Cardiac fibroblast (primary cell): Measurements from ENCODE around the gene TEX29.

Source experiments
- DNase-seq, 2 donors: peaks; one replicate each; pipeline versions ENCODE4 v3.0.0 to v3.0.0-alpha.2; 2010; ENCODE audit warnings: low read depth in 2 of 2
- H3K4me3 ChIP-seq, 2 donors: replicated peaks in 1 of 2; 1 replicate in 1 of 2; 2 replicates in 1 of 2; pipeline ENCODE4 v1.5.1; 2011; ENCODE audit warnings: low read depth in 2 of 2, low read length in 2 of 2, mild to moderate bottlenecking in 2 of 2, moderate library complexity in 1 of 2
- TF ChIP-seq, protein P1 (sequence below): IDR thresholded peaks from one replicate; pipeline ENCODE4 v1.5.1; 2011; ENCODE audit warnings: low read depth, mild to moderate bottlenecking, low read length, inconsistent platforms

TEX29 gene

DNA sequence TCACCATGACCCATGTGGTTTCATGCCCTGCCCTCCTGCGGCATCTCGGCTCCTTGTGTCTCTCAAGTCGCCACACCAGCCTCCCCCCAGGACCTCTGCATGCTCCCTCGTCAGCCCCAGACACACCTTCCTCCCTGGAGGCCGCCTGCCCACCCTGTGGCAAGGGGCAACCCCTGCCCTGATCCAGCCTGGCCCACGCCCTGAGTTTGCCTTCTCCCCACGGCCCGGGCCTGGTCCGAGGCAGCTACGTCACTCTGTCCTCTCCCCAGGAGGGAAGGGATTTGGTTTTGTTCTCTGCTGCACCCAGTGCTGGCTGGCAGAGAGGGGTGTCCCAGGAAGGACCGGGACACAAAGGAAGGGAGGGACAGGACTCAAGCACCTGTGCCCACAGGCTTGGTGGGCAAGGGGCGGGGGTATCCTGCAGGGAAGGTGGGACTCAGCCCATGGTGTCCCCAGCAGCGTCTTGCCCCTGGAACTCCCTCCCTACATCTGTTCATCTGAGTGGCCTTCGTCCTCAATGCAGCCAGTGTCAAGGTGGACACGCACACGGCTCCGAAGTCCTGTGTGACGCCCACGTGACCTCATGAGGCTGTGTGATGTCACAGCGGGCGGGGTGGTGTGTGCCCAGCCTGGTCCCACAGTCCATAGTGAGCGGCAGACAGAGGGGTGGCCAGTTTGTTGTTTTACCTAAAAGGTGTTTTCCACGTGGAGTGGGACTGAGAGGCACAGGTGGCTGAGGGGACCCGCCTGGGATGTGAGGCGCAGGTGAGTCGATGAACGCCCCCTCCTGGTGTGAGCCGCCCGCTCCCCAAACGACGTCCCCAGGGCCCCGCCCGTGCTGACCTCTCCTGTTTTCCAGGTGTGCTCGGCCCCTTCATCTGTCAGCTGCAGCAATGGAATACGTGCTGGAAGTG is at the start of gene TEX29:
TSS of gene TEX29 (plus strand) at position 645 of the 914 bp plus-strand sequence. CDS start at position 894, 249 bp downstream.
- no peak for DNase-seq
- TF ChIP-seq, protein P1, sequence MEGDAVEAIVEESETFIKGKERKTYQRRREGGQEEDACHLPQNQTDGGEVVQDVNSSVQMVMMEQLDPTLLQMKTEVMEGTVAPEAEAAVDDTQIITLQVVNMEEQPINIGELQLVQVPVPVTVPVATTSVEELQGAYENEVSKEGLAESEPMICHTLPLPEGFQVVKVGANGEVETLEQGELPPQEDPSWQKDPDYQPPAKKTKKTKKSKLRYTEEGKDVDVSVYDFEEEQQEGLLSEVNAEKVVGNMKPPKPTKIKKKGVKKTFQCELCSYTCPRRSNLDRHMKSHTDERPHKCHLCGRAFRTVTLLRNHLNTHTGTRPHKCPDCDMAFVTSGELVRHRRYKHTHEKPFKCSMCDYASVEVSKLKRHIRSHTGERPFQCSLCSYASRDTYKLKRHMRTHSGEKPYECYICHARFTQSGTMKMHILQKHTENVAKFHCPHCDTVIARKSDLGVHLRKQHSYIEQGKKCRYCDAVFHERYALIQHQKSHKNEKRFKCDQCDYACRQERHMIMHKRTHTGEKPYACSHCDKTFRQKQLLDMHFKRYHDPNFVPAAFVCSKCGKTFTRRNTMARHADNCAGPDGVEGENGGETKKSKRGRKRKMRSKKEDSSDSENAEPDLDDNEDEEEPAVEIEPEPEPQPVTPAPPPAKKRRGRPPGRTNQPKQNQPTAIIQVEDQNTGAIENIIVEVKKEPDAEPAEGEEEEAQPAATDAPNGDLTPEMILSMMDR, result no peak
- no peak within 1 kb of the TSS for H3K4me3 ChIP-seq

DNA sequence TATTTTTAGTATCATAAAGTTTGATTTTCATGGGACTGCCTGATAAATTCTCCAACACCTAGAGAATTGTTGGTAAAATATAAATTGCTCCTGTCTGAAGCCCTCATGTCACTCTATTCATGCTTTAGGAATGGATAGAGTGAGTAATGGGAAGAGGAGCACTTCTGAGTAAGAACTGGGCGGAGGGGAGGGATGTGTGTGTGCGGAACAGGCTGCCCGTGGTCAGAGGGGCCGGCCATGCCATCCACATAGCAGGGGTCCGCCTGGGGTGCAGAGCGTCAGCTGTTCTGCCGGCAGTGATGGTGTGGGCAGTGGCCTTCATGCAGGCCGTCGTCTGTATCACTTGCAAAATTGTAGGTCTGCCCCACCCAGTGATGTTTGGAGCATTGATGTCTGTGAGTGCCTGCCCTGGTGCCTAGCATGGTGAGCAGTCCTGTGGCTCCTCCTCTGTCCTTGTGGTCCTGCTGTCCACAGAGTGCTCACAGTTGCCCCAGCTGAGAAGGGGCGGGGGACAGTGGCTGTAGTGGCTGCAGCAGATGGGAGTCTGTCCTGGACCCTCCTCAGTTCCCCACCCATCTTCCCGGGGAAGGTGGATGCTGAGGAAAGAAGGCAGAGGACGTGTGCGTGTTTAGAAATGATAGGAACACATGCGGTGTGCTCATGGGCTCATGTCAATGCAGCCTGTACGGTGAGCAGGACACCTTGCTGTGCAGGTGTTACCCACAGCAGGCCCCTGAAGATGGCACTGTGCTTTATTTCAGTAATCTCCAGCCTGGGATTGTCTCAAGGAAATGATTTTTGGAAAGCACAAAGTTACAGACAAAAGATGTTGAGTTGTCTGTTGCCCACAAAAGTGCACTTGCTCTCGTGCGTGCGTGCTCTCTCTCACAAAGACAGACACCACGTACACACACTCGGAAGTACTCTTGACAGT is 49.4 kb upstream of the TEX29 start:
- TF ChIP-seq, protein P1, result no peak
- H3K4me3 ChIP-seq, result no peak overlapping the region
- peak in 1 of 2 donors; percentile 69 for DNase-seq

DNA sequence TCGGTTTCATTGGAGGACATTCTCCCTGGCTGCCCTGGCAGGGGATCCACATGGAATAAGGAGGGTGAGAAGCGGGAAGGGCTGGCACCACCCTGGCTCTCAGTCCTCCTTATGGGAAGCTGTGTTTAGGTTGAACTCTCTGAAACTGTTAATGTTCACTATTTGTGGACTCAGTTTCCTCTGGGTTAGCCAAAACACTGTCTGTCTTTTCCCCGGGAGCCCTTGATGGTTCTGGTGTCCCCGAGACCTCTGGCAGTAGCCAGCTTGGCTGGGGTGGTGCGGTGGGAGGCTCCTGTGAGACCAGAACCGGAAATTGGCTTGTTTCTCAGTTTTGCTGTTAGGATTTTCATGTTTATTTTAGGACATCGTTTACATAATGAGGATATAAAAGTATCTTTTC is 48.3 kb upstream of the TEX29 start:
- no peak overlapping the region for H3K4me3 ChIP-seq
- DNase-seq, result no peak
- TF ChIP-seq, protein P1, result no peak

DNA sequence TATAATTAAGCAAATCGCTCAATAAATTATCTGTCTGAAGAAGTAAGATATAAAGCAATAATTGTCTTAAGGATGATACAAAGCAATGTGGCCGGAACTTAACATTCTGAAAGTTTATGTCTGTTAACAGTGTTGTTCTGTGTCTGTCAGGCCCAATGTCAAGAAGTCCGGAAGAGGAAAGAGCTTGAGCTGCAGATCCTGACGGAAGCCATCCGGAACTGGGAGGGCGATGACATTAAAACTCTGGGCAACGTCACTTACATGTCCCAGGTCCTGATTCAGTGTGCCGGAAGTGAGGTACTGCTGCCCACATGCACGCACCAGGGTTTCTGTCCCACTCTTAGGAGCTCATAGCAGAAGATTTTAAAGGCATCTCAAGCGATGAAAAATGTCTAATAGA is 45.1 kb upstream of the TEX29 start:
- no peak overlapping the region for H3K4me3 ChIP-seq
- DNase-seq, result no peak
- TF ChIP-seq, protein P1, result no peak

DNA sequence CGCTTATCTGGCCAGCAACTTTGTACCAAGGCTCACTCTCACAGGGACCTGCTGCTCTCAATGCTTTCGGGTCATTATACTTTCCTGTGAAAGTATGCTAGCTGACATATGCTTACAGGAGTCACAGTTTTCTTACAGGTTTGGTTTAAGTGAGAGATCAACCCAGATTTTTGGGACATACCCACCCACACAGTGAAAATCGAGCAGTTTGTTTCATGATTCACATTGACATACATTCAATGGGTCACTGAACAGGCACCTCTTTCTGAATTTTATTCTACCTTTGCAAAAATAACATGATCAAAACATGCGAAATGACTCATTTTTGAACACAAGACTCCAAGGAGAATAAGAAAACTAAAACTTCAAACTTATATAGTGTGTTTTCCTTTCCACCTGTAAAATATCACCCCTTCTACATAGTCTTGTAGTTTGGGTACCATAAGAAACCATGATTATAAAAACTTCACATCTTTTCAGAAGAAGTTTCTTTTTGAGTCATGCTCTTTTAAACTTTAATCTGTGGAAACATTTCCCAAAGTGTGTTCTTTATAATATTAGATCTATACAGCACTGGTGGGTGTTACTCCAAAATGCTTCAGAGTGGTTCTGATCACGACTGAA is 44.3 kb upstream of the TEX29 start:
- no peak overlapping the region for H3K4me3 ChIP-seq
- no peak for DNase-seq
- TF ChIP-seq, protein P1, result no peak

DNA sequence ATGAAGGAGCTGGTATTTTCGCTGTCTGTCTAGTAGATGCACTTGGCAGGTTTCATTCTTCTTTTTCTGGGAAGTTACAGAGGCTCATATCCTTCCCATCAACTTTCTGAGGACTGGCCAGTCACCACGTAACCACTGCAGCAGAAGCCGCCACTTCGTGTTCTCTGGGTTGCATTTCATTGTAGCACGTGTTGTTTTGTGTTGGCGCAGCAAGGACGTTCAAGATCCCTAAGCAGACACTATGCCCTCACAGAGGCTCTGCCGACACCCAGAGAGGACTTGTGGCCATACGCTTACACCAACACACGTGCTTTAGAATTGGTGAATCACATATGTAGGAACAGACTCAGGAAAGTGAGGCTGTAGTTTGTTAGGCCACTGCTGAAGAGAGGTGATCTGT is 42.2 kb upstream of the TEX29 start:
- TF ChIP-seq, protein P1, result no peak
- no peak for DNase-seq
- no peak overlapping the region for H3K4me3 ChIP-seq
